DND-41 (cell line): ENCODE measurements around the gene U2SURP.
"Not testable (repeated sequence)": the region's sequence is repeated elsewhere in the genome, so short reads cannot be mapped to it uniquely, and the experiment has no call there.

Source experiments
- ATAC-seq: fragments of 200-7000 bp; cut with Tn5 transposase; 3 replicates; pipeline ENCODE4 v1.9.1; 2021; ENCODE audit warnings: low read depth; ENCODE audit not compliant: insufficient read depth
- DNase-seq: peaks from one replicate; pipeline ENCODE4 v3.0.0-alpha.2; 2020
- H2AFZ ChIP-seq: 2 replicates; pipeline ENCODE4 v1.6.0; 2012; ENCODE audit warnings: low read depth, low read length
- H3K27ac ChIP-seq: 2 replicates; pipeline ENCODE4 v1.5.1; 2012; ENCODE audit warnings: low read length, inconsistent platforms
- H3K27me3 ChIP-seq: fragments of 200-600 bp; sonication (generic); 2 replicates; pipeline ENCODE4 v1.6.0; 2012; ENCODE audit warnings: low read length, mild to moderate bottlenecking, inconsistent platforms; ENCODE audit not compliant: insufficient read depth, poor library complexity
- H3K36me3 ChIP-seq: 2 replicates; pipeline ENCODE4 v1.5.1; 2012; ENCODE audit warnings: low read length, inconsistent platforms; ENCODE audit not compliant: insufficient read depth
- H3K4me1 ChIP-seq: 2 replicates; pipeline ENCODE4 v1.5.1; 2012; ENCODE audit warnings: mild to moderate bottlenecking, low read length; ENCODE audit not compliant: insufficient read depth
- H3K4me2 ChIP-seq: 2 replicates; pipeline ENCODE4 v1.6.0; 2012; ENCODE audit warnings: mild to moderate bottlenecking, moderate library complexity, low read length, inconsistent platforms; ENCODE audit not compliant: insufficient read depth
- H3K4me3 ChIP-seq, 2 experiments: fragments of 200-600 bp in 1 of 2; shearing (Covaris generic) in 1 of 2; 2 replicates each; pipeline ENCODE4 v1.5.1; 2012 to 2016; ENCODE audit warnings: inconsistent platforms in 2 of 2, low read length in 2 of 2, mild to moderate bottlenecking in 2 of 2, low read depth in 1 of 2, moderate library complexity in 1 of 2
- H3K79me2 ChIP-seq: 2 replicates; pipeline ENCODE4 v1.6.0; 2012; ENCODE audit warnings: low read length, inconsistent platforms; ENCODE audit not compliant: insufficient read depth
- H3K9ac ChIP-seq: 2 replicates; pipeline ENCODE4 v1.6.0; 2012; ENCODE audit warnings: low read depth, mild to moderate bottlenecking, inconsistent platforms, low read length, moderate library complexity
- H3K9me3 ChIP-seq: 2 replicates; pipeline ENCODE4 v1.5.1; 2012; ENCODE audit warnings: low read length, moderate library complexity, mild to moderate bottlenecking, inconsistent platforms; ENCODE audit not compliant: insufficient read depth, severe bottlenecking
- H4K20me1 ChIP-seq: 2 replicates; pipeline ENCODE4 v1.6.0; 2012; ENCODE audit warnings: low read length; ENCODE audit not compliant: insufficient read depth
- CTCF ChIP-seq: IDR thresholded peaks from 2 replicates; pipeline ENCODE4 v1.5.1; 2012; ENCODE audit warnings: borderline replicate concordance, low read length, moderate library complexity, mild to moderate bottlenecking; ENCODE audit not compliant: poor library complexity, severe bottlenecking; ENCODE audit errors: extremely low read depth
- EZH2 ChIP-seq: IDR thresholded peaks from 3 replicates; pipeline ENCODE4 v1.6.1; 2012; ENCODE audit warnings: borderline replicate concordance, low read depth, mild to moderate bottlenecking, moderate library complexity, low read length, inconsistent platforms; ENCODE audit not compliant: severe bottlenecking

U2SURP gene

GRCh38 chr3:143024351-143024960, 23.1 kb downstream of the U2SURP start:
- Histone ChIP-seq H3K4me3 (no peak overlapping the region), H2AFZ (no peak overlapping the region), H4K20me1 (no peaks in the 10 kb centered on the region), H3K27ac (no peak overlapping the region), H3K9ac (no peak overlapping the region), H3K9me3 (no peaks in the 10 kb centered on the region), H3K27me3 (no peaks in the 10 kb centered on the region), H3K4me1 (no peaks in the 10 kb centered on the region), H3K4me2 (no peak overlapping the region), H3K79me2 (no peaks in the 10 kb centered on the region), H3K36me3 (peaks cover 96% of the 10 kb centered on the region)
- DNase-seq (no peak), ATAC-seq (no peak)
- no peak for TF ChIP-seq EZH2
- TF ChIP-seq CTCF = no peak

- Histone ChIP-seq H3K27me3 (no peaks in the 10 kb centered on the region), H3K9me3 (no peaks in the 10 kb centered on the region), H3K36me3 (peaks cover 94% of the 10 kb centered on the region), H2AFZ (no peak overlapping the region), H3K27ac (no peak overlapping the region), H3K4me2 (no peak overlapping the region), H3K4me1 (no peaks in the 10 kb centered on the region), H4K20me1 (no peaks in the 10 kb centered on the region), H3K9ac (no peak overlapping the region), H3K79me2 (0 out of 2 replicates have a peak, but pooled peaks cover 3% of the 10 kb centered on the region), H3K4me3 (no peak overlapping the region)
- no peak for TF ChIP-seq EZH2
- TF ChIP-seq CTCF = no peak
- no peak for DNase-seq
- no peak for ATAC-seq
Measured at GRCh38 chr3:143031327-143031726, 30.0 kb downstream of the U2SURP start.

- H3K27me3 ChIP-seq, H3K27ac ChIP-seq, DNase-seq, H3K9ac ChIP-seq, H4K20me1 ChIP-seq, H3K4me3 ChIP-seq, H3K4me1 ChIP-seq, H3K79me2 ChIP-seq, ATAC-seq, H3K4me2 ChIP-seq, H3K9me3 ChIP-seq, H2AFZ ChIP-seq: not testable (repeated sequence)
- peaks cover 95% of the 10 kb centered on the region for H3K36me3 ChIP-seq
Measured at GRCh38 chr3:143031796-143032387, 30.5 kb downstream of the U2SURP start.

GRCh38 chr3:143035466-143036211, 34.3 kb downstream of the U2SURP start:
- Histone ChIP-seq H3K36me3 (peaks cover 94% of the 10 kb centered on the region), H3K27ac (no peak overlapping the region), H2AFZ (no peak overlapping the region), H3K4me1 (no peaks in the 10 kb centered on the region), H3K79me2 (peaks cover 16% of the 10 kb centered on the region), H3K4me2 (no peak overlapping the region), H3K9ac (no peak overlapping the region), H3K9me3 (no peaks in the 10 kb centered on the region), H3K4me3 (no peak overlapping the region), H4K20me1 (no peaks in the 10 kb centered on the region), H3K27me3 (no peaks in the 10 kb centered on the region)
- TF ChIP-seq CTCF (no peak), EZH2 (no peak)
- no peak for DNase-seq
- ATAC-seq = no peak
